ENCODE results near the gene MOB3B.
"Not testable (repeated sequence)": the region's sequence is repeated elsewhere in the genome, so short reads cannot be mapped to it uniquely, and the experiment has no call there.

MOB3B gene

DNA sequence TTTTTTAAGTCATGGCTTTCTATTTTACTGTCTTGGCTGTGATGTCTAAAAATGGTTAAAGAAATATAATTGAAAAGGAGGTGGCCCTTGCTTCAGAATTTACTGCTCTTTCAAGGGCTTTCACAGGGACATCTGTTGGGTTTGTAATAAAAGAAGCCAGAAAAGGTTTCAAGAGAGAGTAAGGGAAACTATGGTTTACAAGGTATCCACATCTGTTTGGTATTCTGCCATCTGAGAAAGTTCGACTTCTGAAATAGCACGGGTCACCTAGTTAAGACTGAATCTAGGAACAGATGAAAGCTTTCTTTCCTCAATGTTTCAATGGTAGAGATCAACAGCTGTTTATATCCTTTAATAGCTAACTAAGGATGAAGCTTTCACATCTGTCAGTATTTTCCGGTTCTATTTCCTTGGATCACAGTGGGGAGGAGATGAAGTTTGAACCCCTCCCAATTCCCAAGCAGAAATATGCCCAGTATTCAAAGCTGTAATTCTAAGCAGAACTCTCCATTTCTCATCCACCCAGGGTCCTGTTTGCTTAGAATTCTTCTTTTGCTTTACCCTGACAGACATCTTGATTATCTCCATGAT, 78.3 kb downstream of the MOB3B start:
- DNase-seq (ENCODE audit: low read depth in 3 of 3, low spot score in 1 of 3), result no peak

DNA sequence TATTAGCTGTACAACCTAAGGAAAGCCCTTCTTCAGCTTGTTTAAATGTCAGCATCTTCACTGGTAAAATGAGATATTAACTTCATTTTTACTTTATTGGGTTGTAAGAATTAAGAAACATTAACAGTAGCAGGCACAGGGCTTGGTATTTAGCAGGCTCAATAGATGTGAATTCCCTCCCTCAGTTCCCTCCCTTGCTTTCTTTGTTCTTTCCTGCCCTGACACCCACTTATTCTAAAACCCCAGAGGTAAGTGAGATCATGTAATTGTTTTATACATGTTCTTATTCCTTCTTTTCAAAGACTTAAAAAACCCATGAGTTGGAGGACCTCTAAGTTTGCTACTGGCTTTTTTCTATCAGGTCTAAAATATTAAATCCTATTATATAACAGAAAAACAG, 78.9 kb downstream of the MOB3B start:
- DNase-seq (ENCODE audit: low read depth in 3 of 3, low spot score in 1 of 3), result no peak

DNA sequence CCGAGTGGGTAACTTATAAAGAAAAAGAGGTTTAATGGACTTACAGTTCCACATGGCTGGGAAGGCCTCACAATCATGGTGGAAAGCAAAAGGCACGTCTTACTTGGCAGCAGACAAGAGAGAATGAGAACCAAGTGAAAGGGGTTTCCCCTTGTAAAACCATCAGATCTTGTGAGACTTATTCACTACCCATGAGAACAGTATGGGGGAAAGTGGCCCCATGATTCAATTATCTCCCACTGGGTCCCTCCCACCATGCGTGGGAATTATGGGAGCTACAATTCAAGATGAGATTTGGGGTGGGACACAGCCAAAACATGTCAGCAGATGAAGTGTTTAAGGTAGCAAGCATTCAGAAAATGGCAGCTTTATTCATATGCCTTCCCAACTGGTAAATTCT, 81.3 kb downstream of the MOB3B start:
- not testable (repeated sequence) for DNase-seq (ENCODE audit: low read depth in 3 of 3, low spot score in 1 of 3)

DNA sequence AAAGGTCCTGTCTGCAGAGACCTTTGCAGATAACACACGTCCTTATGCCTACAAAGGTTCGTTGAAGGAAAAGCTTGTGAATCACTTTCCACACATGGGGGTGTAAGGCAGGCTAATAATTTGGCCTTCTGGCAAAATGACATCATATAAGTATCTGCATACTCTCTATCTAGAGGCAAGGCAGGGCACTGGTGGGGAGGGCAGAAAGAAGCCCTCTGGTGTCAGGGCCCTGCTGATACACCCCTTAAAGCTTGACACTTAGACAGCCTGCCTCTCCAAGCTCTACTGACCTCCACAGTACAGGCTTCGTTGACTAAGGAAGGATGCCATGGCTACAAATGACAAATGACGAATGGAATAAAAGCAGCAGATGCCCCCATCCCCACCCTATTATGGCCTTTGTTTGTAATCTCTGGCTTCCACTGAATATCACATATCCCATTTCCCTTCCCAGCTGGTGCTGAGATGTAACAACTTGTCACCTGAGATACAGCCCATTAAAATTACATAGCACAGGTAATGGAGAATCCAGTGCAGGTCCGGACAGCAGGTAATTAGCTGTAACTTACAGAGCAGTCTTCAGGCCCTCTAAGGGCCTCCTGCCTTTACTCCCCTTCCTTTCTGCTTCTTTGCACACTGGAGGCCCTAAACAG, 82.5 kb downstream of the MOB3B start:
- DNase-seq (ENCODE audit: low read depth in 3 of 3, low spot score in 1 of 3), result no peak

DNA sequence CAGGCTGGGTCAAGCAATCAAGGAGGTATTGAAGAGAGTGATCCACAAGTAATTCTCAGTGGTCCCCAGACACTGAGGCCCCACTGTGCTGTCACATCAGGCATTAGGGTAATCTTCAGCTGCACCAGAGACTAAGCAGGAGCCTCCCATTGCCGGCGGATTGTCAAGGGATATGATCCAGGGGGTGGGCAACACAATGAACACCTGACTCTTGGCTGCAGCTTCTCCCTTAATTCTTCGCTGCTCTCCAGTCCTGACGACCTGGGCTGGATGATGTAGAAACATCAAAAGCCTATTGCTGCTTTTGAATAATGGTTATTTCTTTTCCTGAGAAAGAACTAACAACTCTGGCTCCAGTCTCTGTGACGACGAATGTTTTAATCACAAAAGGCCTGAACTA, 83.9 kb downstream of the MOB3B start:
- no peak for DNase-seq (ENCODE audit: low read depth in 3 of 3, low spot score in 1 of 3)

DNA sequence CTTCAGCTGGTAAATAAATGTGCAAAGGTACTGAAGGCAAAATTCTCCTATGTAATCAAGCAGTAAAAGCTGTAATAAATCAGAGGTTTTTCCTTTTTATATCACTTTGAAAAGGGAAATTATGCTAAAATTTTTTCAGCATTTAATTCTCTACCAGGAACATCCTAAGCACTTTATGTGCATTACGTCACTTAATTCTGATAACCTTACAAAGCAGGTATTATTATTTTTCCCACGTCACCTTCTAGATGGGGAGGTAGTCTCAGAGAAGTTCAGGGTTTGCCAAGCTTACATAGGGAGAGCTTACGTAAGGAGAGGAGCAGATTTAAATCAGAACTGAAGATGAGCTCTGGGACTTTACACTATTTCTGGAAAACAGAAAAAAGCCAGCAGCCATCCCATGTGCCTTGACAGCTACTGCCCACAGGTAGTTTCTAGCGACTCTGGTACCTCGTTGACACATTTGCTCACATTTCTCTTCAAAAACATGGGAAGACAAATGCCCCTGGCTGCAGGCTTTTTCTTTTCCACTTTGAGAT, 84.5 kb downstream of the MOB3B start:
- DNase-seq (ENCODE audit: low read depth in 3 of 3, low spot score in 1 of 3), result no peak

DNA sequence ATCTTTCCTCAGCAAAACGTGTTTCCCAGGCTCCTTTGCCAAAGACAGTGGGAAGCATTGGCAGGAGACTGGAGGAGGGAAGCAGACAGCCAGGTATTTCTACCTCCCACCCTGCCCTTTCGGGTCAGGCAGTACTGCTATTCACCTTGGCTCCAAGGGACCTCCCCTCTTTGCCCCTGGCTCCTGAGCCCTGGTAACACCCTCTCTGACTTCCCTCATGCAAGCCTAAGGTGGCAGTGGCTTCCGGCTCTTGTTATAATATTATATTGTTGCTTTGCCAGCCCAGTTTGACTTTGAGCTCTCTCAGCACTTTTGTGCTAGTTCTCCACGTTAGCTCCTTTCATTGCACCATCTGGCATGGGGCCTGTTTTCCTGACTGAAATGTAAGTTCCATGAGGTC, 87.2 kb downstream of the MOB3B start:
- no peak for DNase-seq (ENCODE audit: low read depth in 3 of 3, low spot score in 1 of 3)

DNA sequence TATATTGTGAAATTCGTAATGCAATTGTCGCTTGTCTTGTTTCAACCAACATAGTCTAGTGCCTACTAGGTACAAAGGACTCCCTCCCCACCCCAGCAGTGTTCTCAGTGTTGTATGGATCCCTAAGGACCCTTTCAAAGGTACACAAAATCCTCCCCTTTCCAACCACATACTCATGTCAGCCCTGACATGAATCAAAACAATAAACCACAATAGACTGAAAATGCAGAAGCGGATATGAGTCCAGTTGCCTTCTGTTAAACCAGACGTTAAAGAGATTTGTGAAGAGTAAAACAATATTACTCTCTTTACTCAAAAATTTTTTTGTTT, 87.9 kb downstream of the MOB3B start:
- DNase-seq (ENCODE audit: low read depth in 3 of 3, low spot score in 1 of 3), result no peak

DNA sequence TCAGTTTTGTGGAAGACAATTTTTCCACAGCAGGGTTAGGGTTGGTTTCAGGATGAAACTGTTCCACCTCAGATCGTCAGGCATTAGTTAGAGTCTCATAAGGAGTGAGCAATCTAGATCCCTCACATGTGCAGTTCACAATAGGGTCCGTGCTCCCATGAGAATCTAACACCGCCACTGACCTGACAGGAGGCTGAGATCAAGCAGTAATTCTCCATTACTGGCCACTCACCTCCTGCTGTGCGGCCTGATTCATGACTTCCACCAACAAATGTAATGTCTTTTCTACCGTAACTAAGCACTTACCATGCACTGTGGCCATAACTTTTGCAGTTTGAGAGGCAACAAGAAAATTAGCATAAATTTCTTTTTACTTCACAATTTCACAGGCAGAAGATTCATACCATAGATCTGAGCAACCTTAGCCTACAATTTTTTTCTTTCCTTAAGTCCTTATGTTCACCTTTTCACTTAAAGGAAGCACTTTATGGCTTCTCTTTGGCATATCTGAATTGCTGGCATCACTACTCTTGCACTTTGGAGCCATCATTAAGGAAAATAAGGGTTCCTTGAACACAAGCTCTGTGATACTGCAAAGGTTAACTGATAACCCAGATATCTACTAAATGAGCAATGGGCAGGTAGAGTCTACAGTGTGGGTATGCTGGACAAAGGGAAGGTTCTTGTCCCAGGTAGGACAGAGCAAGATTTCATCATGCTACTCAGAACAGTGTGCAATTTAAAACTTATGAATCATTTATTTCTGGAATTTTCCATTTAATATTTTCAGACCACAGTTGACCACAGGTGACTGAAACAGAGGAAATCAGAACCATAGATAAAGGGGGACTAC, 88.5 kb downstream of the MOB3B start:
- DNase-seq (ENCODE audit: low read depth in 3 of 3, low spot score in 1 of 3), result no peak

DNA sequence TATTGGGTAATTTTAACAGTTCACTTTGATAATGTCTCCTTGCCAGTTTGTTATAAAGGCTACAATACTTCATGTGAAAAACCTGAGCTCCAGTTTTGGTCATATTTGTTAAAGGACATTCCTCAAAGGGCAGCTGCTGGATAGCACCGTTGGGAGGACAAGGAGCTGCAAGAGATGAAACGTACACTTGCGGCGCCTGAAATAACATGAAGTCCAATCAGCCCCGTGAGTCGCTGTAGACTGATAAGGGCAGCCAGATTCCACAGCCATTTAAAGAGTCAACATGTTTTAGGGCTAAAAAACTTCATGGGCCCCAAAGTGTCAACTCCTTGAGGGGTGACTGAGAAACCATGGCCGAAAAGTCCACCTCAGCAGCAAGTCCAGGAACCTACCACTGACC, 91.1 kb downstream of the MOB3B start:
- DNase-seq (ENCODE audit: low read depth in 3 of 3, low spot score in 1 of 3), result no peak

DNA sequence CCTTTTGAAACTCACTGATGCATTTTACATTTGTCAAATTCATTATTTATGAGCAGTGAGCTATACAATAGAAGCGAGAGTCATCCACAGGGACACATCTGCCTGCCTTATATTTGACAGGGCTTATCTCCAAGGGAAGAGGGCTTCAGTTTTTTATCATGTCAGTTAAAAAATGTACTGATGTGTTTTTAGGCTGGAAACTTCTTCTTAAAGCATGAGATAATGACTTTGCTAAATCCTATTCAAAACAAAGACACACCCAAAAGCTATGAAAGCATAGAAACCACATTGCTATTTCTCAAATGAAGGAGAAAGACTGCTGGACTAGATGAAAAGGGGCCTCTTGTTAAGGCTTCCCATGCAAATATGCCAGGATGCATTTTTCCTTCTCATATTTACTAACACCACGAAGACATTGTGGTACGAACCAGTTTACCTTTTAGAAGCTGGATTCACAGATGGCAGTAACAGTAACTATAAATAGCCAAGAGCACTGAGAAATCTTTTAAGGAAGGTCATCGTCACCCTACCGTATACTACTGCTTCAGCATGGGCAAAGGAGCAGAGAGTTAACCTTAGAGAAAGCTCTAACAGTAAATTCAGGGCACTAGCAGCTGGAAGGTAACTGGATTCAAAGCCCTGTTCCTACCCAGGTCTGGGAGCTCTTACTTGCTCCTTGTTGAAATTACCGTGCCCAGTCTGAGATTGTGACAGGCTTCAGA, 91.8 kb downstream of the MOB3B start:
- no peak for DNase-seq (ENCODE audit: low read depth in 3 of 3, low spot score in 1 of 3)

DNA sequence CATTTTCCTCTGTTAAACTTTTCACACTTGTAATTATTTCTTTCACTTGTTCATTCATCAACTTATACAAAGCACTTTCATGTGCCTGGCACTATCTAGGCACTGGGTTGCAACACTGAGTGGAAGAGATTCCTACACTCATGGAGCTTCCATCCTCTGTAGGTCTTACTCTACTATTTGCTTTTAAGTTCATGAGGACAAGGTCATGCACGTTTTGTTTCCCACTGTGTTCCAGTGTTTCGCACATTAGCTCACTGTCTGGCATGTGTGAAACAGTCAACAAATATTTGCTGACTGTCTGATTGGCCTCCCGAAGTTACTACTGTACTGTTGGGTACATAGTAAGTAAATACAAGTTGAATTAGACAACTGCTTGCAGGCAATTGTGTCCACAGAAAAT, 93.4 kb downstream of the MOB3B start:
- no peak for DNase-seq (ENCODE audit: low read depth in 3 of 3, low spot score in 1 of 3)

DNA sequence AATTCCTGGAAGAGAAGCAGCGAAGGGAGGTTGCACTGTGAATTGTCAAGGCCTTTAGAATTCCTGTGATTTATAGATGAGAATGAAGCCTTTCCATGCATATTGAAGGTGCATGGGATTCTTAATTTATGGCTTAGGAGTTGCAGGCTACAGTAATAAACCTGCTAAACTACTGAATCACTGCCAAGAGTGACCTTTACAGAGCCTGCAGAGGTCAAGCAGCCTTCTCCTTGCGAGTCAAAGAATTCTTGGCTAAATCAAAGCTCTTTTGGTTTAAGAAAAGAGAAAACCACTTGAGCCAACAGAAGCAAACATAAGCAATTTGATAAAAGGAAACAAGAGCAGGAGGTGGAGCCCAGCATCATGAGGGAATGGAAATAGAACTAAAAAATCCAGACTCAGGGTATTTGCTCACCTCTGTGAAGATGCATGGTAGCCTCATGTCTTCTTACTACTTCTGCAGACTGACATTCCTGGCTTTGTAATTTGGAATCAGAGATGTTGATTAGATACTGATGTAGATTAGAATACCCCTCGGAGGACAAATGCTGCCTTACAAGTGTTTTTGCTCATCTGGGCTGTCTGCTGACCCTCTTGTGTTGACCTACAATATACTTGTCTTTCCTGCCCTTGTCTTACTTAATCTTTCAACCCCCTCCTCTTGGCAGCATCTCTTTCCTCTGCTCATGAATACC, 95.8 kb downstream of the MOB3B start:
- no peak for DNase-seq (ENCODE audit: low read depth in 3 of 3, low spot score in 1 of 3)

DNA sequence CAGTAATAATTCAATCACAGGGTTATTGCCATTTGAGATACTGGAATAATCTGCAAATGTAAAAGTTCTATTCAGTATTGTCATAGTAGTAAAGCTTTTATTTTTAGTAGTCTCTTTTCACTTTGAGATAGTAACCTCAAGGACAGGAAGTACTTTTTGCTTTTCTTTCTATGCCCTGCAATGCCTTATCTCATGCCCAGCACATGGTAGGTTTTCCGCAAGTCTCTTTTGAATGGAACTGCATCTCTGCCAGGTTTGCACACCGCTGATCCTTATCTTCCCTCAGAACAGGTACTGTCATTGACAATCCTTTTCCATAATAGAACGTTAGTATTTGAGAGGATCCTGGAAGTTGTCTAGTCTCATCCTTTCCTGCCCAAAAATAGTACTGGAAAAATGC, 97.3 kb downstream of the MOB3B start:
- no peak for DNase-seq (ENCODE audit: low read depth in 3 of 3, low spot score in 1 of 3)

DNA sequence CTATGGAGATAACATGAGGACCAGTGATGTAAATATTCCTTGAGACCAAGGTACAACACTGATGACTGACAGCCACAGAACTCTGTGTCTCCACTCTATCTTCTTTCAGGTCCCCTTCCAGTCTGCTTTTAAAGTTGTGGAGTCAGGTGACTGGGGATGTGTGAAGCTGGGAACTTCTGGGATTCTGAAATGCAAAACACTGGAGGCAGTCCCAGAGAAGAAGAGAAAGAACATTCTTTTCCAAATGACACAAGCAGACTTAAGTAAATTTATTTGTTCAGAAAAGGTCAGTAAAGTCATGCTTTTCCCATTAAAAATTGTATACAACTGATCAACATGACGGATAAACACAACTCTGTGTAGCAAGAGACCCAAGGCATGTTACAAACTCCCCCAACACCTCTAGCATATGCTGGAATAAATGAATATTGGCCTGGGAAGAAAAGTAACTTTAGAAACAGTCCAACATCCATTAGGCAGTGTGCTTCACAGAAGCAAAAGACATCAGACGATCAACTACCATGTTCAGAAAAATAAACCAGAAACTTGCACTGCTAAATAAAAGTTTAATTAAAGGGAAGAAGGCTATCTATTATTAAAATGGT, 98.0 kb downstream of the MOB3B start:
- no peak for DNase-seq (ENCODE audit: low read depth in 3 of 3, low spot score in 1 of 3)

DNA sequence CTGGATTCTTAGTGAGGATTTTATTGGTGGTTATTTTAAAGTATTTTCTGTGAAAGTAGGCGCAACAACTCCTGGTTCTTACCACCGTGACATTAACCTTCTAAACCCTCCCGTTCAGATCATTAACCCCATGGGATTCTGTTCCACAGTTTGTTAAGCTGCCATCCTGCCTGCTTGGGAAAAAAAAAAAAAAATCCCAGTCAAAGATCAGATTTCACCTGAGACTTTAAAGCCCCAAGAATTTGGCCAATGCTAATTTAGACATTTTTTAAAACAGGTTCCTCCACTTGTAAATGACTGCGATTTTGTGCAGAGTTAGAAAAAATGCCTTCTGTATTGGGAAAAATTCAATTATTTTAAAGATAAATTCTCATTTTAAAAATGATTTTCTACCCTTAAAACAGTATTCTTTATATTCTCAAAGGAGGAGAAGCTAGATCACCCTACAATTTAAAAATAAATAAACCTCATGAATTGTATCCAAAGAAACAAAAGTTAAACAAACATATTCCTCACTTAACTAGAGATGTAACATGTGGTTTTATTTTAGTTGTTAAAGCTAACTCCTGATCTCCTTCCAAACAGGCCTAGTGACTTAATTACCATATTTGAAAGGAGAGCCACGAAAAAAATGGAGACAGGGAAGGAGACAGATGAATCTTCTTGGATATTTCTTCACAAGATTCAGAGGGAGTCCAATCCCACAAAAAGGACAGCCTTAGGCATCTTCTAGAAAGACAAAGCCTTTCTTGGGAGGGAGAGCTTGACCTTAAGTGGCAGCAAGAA, 98.7 kb downstream of the MOB3B start:
- DNase-seq (ENCODE audit: low read depth in 3 of 3, low spot score in 1 of 3), result no peak

DNA sequence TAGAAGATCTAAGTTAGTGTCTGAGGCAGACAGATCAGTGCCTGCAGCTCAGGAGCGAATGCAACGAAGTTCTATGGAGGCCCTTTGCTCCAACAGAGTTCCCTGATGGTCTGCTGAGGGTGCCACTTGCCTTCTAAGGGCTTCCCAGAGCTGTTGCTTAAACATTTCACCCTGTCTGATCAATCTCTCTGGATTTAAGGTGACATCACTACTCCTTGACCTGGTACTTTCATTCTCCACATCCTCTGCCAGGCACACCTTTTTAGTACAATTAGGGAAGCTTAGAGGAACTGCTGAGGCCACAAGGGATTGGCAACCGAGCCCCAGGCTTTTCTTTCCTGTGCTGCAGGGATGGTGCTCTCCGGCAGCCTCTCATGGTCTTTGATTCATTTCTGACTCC, 99.7 kb downstream of the MOB3B start:
- DNase-seq (ENCODE audit: low read depth in 3 of 3, low spot score in 1 of 3), result no peak

DNA sequence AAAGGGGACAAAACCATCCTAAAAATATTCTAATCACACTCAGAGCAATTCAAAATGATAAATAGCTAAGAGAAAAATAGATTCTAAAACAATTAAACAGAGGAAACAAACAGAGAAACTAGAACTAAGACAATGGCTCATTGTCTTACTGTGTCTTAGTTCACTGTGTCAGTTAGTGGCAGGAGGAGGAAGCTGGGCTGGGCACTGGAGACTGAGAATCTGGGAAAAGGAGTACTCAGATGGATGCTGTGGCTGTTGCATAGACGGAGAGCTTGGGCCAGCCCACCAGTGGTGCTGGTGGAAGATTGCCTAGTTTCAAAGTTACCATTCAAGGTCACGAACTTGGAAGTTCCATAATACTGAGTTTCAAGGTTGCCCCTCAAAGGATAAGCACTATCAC, 100.2 kb downstream of the MOB3B start:
- no peak for DNase-seq (ENCODE audit: low read depth in 3 of 3, low spot score in 1 of 3)

DNA sequence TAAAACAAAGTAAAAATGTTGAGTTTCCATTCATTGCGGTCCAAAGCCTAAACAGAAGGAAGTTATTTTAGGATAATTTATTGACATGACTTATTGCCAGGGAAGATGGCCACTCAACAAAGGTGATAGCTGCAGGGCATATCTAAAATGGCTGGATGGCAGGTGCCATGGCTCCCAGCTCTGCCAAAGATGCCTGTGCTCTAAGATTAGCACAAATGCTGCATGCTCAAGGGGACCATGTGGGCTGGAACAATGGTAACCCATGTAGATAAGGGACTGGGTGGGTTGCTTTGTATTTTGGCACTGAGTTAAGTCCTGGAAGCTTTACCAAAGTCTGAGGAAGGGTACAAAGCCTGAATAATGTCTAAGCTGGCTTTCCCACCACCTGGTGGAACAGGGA, 101.1 kb downstream of the MOB3B start:
- no peak for DNase-seq (ENCODE audit: low read depth in 3 of 3, low spot score in 1 of 3)

DNA sequence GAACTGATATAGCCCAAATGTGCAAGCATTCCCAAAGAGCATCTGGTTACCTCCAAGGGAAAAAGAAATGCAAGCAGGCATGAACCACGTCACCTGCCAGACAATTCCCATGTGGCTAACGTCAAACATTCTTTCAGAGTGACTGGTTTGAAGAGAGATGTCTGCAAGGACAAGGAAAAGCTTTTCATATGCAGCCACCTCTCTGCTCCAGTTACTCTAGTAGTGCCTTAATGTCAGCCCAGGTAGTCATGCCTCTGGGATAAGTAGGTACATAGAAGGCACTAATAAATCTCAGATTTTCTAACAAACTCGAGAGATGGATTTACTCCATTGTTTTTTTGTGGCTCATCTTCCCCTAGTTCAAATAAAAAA, 102.4 kb downstream of the MOB3B start:
- DNase-seq (ENCODE audit: low read depth in 3 of 3, low spot score in 1 of 3), result no peak

Data from stimulated activated CD4-positive, alpha-beta T cell treated with anti-CD3 and anti-CD28 coated beads, TNF-alpha, amount 100 ng/mL, for 1 hour (primary cell).